ENCODE data around the gene WIPF3.
A peak's percentile ranks its signal among the peaks of the same experiment; 100 is the strongest.

The WIPF3 gene

GRCh38 chr7:29924006-29924405, 117.7 kb downstream of the WIPF3 start:
- Histone ChIP-seq H3K4me2 (ENCODE audit: insufficient read depth, low read length, poor library complexity, severe bottlenecking) (no peak overlapping the region), H3K23ac (ENCODE audit: low read depth, low read length, poor library complexity) (no peak overlapping the region), H3K9me3 (replicated peaks in 1 of 2; ENCODE audit: control insufficient read depth in 2 of 2, insufficient read depth in 1 of 2, low read depth in 1 of 2, low read length in 2 of 2) (no peaks in the 10 kb centered on the region), H4K8ac (ENCODE audit: low read depth, low read length) (no peak overlapping the region), H3K14ac (ENCODE audit: low read length) (no peak overlapping the region), H4K91ac (ENCODE audit: low read depth, low read length, poor library complexity) (no peak overlapping the region), H2AFZ (ENCODE audit: low read length) (no peak overlapping the region), H3K79me1 (ENCODE audit: low read depth, low read length) (no peaks in the 10 kb centered on the region), H3K27ac (replicated peaks; ENCODE audit: low read length) (no peak overlapping the region), H3K36me3 (replicated peaks in 1 of 2; ENCODE audit: control insufficient read depth in 2 of 2, insufficient read depth in 2 of 2, low read length in 2 of 2) (peaks cover 10 to 89% of the 10 kb centered on the region in 2 donors), H3K27me3 (ENCODE audit: control insufficient read depth in 3 of 3, insufficient read depth in 3 of 3, low read depth in 1 of 3, low read length in 3 of 3) (no peaks in the 10 kb centered on the region), H3K4me1 (ENCODE audit: control insufficient read depth in 2 of 2, insufficient read depth in 1 of 2, low read depth in 1 of 2, low read length in 2 of 2) (no peaks in the 10 kb centered on the region), H2BK15ac (ENCODE audit: low read length) (no peak overlapping the region), H2AK5ac (ENCODE audit: low read depth, low read length) (no peak overlapping the region), H2BK12ac (ENCODE audit: low read length) (no peak overlapping the region), H3K4ac (ENCODE audit: low read length) (no peak overlapping the region), H2BK5ac (ENCODE audit: low read length) (no peak overlapping the region), H3K4me3 (ENCODE audit: low read length in 2 of 2) (no peak overlapping the region), H3K9ac (ENCODE audit: low read depth, low read length, poor library complexity) (no peak overlapping the region), H3K18ac (ENCODE audit: low read length) (no peak overlapping the region), H2BK120ac (ENCODE audit: low read depth, low read length) (no peak overlapping the region)
- DNase-seq (ENCODE audit: low spot score) = no peak
- no CpG with 5 or more reads among the region's 9 CpGs for WGBS, 2 donors (ENCODE audit: extremely low coverage in 2 of 2, insufficient read length in 2 of 2, insufficient replicate concordance in 1 of 2)

DNA sequence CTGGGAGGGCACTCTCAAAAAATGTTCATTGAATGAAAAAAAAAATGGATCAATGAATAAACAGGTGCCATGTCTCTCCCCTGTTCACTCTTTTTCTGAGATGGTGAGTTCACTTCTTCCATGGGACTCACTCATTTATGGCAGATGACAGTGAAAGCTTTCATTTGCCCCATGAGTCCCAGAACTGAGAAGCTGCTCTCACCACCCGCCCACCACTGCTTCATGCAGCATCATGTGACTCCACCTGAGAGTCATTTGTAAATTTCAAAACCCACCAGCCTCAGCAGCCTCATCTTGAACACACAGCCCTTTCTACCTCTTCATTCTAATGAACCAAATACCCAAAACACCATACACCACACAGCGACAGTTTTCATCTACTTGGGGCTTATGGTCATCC, 118.4 kb downstream of the WIPF3 start:
- no peak overlapping the region for H2BK5ac ChIP-seq (ENCODE audit: low read length)
- H4K8ac ChIP-seq (ENCODE audit: low read depth, low read length) = no peak overlapping the region
- H3K36me3 ChIP-seq (replicated peaks in 1 of 2; ENCODE audit: control insufficient read depth in 2 of 2, insufficient read depth in 2 of 2, low read length in 2 of 2) = peaks cover 10 to 89% of the 10 kb centered on the region in 2 donors

GRCh38 chr7:29926216-29926615, 119.9 kb downstream of the WIPF3 start:
- Histone ChIP-seq H3K14ac (ENCODE audit: low read length) (peak overlapping the region; percentile 39), H3K9me3 (replicated peaks in 1 of 2; ENCODE audit: control insufficient read depth in 2 of 2, insufficient read depth in 1 of 2, low read depth in 1 of 2, low read length in 2 of 2) (no peaks in the 10 kb centered on the region), H3K36me3 (replicated peaks in 1 of 2; ENCODE audit: control insufficient read depth in 2 of 2, insufficient read depth in 2 of 2, low read length in 2 of 2) (peaks cover 12 to 86% of the 10 kb centered on the region in 2 donors), H3K18ac (ENCODE audit: low read length) (no peak overlapping the region), H3K4me1 (ENCODE audit: control insufficient read depth in 2 of 2, insufficient read depth in 1 of 2, low read depth in 1 of 2, low read length in 2 of 2) (no peaks in the 10 kb centered on the region), H3K27me3 (ENCODE audit: control insufficient read depth in 3 of 3, insufficient read depth in 3 of 3, low read depth in 1 of 3, low read length in 3 of 3) (no peaks in the 10 kb centered on the region), H2BK120ac (ENCODE audit: low read depth, low read length) (no peak overlapping the region), H4K8ac (ENCODE audit: low read depth, low read length) (no peak overlapping the region), H3K4me3 (ENCODE audit: low read length in 2 of 2) (no peak overlapping the region), H3K4ac (ENCODE audit: low read length) (no peak overlapping the region), H2BK12ac (ENCODE audit: low read length) (peak overlapping the region; percentile 41), H3K23ac (ENCODE audit: low read depth, low read length, poor library complexity) (no peak overlapping the region), H2AK5ac (ENCODE audit: low read depth, low read length) (no peak overlapping the region), H3K79me1 (ENCODE audit: low read depth, low read length) (no peaks in the 10 kb centered on the region), H3K4me2 (ENCODE audit: insufficient read depth, low read length, poor library complexity, severe bottlenecking) (no peak overlapping the region), H4K91ac (ENCODE audit: low read depth, low read length, poor library complexity) (no peak overlapping the region), H3K27ac (replicated peaks; ENCODE audit: low read length) (no peak overlapping the region), H2AFZ (ENCODE audit: low read length) (no peak overlapping the region), H3K9ac (ENCODE audit: low read depth, low read length, poor library complexity) (no peak overlapping the region), H2BK5ac (ENCODE audit: low read length) (no peak overlapping the region), H2BK15ac (ENCODE audit: low read length) (no peak overlapping the region)
- DNase-seq (ENCODE audit: low spot score) = no peak
- WGBS, 2 donors (ENCODE audit: extremely low coverage in 2 of 2, insufficient read length in 2 of 2, insufficient replicate concordance in 1 of 2) = no CpG with 5 or more reads among the region's 15 CpGs

More for the DNA sequence above, 118.4 kb downstream of the WIPF3 start:
- H3K27ac ChIP-seq (replicated peaks; ENCODE audit: low read length) = no peak overlapping the region
- H3K18ac ChIP-seq (ENCODE audit: low read length) = no peak overlapping the region
- H3K9ac ChIP-seq (ENCODE audit: low read depth, low read length, poor library complexity) = no peak overlapping the region
- H4K91ac ChIP-seq (ENCODE audit: low read depth, low read length, poor library complexity) = no peak overlapping the region
- no peaks in the 10 kb centered on the region for H3K9me3 ChIP-seq (replicated peaks in 1 of 2; ENCODE audit: control insufficient read depth in 2 of 2, insufficient read depth in 1 of 2, low read depth in 1 of 2, low read length in 2 of 2)
- DNase-seq (ENCODE audit: low spot score) = no peak
- no peak overlapping the region for H2AK5ac ChIP-seq (ENCODE audit: low read depth, low read length)
- no peaks in the 10 kb centered on the region for H3K79me1 ChIP-seq (ENCODE audit: low read depth, low read length)
- H2BK15ac ChIP-seq (ENCODE audit: low read length) = no peak overlapping the region
- H3K4me1 ChIP-seq (ENCODE audit: control insufficient read depth in 2 of 2, insufficient read depth in 1 of 2, low read depth in 1 of 2, low read length in 2 of 2) = no peaks in the 10 kb centered on the region
- H3K27me3 ChIP-seq (ENCODE audit: control insufficient read depth in 3 of 3, insufficient read depth in 3 of 3, low read depth in 1 of 3, low read length in 3 of 3) = no peaks in the 10 kb centered on the region
- no CpG with 5 or more reads among the region's 2 CpGs for WGBS, 2 donors (ENCODE audit: extremely low coverage in 2 of 2, insufficient read length in 2 of 2, insufficient replicate concordance in 1 of 2)
- no peak overlapping the region for H2BK12ac ChIP-seq (ENCODE audit: low read length)
- no peak overlapping the region for H3K4ac ChIP-seq (ENCODE audit: low read length)
- no peak overlapping the region for H3K14ac ChIP-seq (ENCODE audit: low read length)
- H2AFZ ChIP-seq (ENCODE audit: low read length) = no peak overlapping the region
- H3K4me3 ChIP-seq (ENCODE audit: low read length in 2 of 2) = no peak overlapping the region
- no peak overlapping the region for H2BK120ac ChIP-seq (ENCODE audit: low read depth, low read length)
- no peak overlapping the region for H3K23ac ChIP-seq (ENCODE audit: low read depth, low read length, poor library complexity)
- H3K4me2 ChIP-seq (ENCODE audit: insufficient read depth, low read length, poor library complexity, severe bottlenecking) = no peak overlapping the region

- Histone ChIP-seq H3K36me3 (replicated peaks in 1 of 2; ENCODE audit: control insufficient read depth in 2 of 2, insufficient read depth in 2 of 2, low read length in 2 of 2) (peaks cover 12 to 88% of the 10 kb centered on the region in 2 donors), H2BK5ac (ENCODE audit: low read length) (no peak overlapping the region), H3K79me1 (ENCODE audit: low read depth, low read length) (no peaks in the 10 kb centered on the region), H3K27me3 (ENCODE audit: control insufficient read depth in 3 of 3, insufficient read depth in 3 of 3, low read depth in 1 of 3, low read length in 3 of 3) (no peaks in the 10 kb centered on the region), H3K4ac (ENCODE audit: low read length) (no peak overlapping the region), H3K18ac (ENCODE audit: low read length) (no peak overlapping the region), H3K4me3 (ENCODE audit: low read length in 2 of 2) (no peak overlapping the region), H3K9me3 (replicated peaks in 1 of 2; ENCODE audit: control insufficient read depth in 2 of 2, insufficient read depth in 1 of 2, low read depth in 1 of 2, low read length in 2 of 2) (no peaks in the 10 kb centered on the region), H2BK12ac (ENCODE audit: low read length) (no peak overlapping the region), H3K27ac (replicated peaks; ENCODE audit: low read length) (no peak overlapping the region), H3K4me2 (ENCODE audit: insufficient read depth, low read length, poor library complexity, severe bottlenecking) (no peak overlapping the region), H2AFZ (ENCODE audit: low read length) (no peak overlapping the region), H4K91ac (ENCODE audit: low read depth, low read length, poor library complexity) (no peak overlapping the region), H2BK15ac (ENCODE audit: low read length) (no peak overlapping the region), H2AK5ac (ENCODE audit: low read depth, low read length) (no peak overlapping the region), H3K23ac (ENCODE audit: low read depth, low read length, poor library complexity) (no peak overlapping the region), H4K8ac (ENCODE audit: low read depth, low read length) (no peak overlapping the region), H3K14ac (ENCODE audit: low read length) (no peak overlapping the region), H3K4me1 (ENCODE audit: control insufficient read depth in 2 of 2, insufficient read depth in 1 of 2, low read depth in 1 of 2, low read length in 2 of 2) (no peaks in the 10 kb centered on the region), H2BK120ac (ENCODE audit: low read depth, low read length) (no peak overlapping the region), H3K9ac (ENCODE audit: low read depth, low read length, poor library complexity) (no peak overlapping the region)
- no peak for DNase-seq (ENCODE audit: low spot score)
- no CpG with 5 or more reads among the region's 5 CpGs for WGBS, 2 donors (ENCODE audit: extremely low coverage in 2 of 2, insufficient read length in 2 of 2, insufficient replicate concordance in 1 of 2)
These were observed 120.4 kb downstream of the WIPF3 start for GRCh38 chr7:29926741-29927140.
